Right atrium auricular region (tissue), 2 donors: ENCODE measurements around the gene PRKAG2. TPM values are rescaled to one million over a fixed set of nuclear protein-coding genes. Genes with fewer than 3 reads are reported as not detected.

Experiments
- DNase-seq: peaks from one replicate; pipeline ENCODE4 v3.0.0-alpha.2; 2019; ENCODE audit warnings: low spot score
- H3K27ac ChIP-seq, 2 donors: fragments of 200-600 bp; sonication (generic); 1 replicate in 1 of 2; 2 replicates in 1 of 2; pipeline ENCODE4 v1.5.1; 2016 to 2019
- H3K27me3 ChIP-seq, 2 donors: fragments of 200-600 bp; sonication (generic); one replicate each; pipeline versions ENCODE4 v1.5.1 to v1.6.0; 2017 to 2019
- H3K36me3 ChIP-seq: fragments of 200-600 bp; sonication (generic); one replicate; pipeline ENCODE4 v1.5.1; 2016
- H3K4me1 ChIP-seq, 2 donors: fragments of 200-600 bp; sonication (generic); one replicate each; pipeline versions ENCODE4 v1.5.1 to v1.6.0; 2017 to 2019
- H3K4me3 ChIP-seq, 2 donors: fragments of 200-600 bp; sonication (generic); 1 replicate in 1 of 2; 2 replicates in 1 of 2; pipeline ENCODE4 v1.5.1; 2017 to 2019; ENCODE audit warnings: mild to moderate bottlenecking in 1 of 2, moderate library complexity in 1 of 2
- H3K9me3 ChIP-seq, 2 donors: fragments of 200-600 bp; sonication (generic); one replicate each; pipeline ENCODE4 v1.5.1; 2019
- total RNA-seq, 2 donors: library from RNA; depleted of rRNA; stranded (reverse); fragments of >200 nt; gene quantifications; one replicate each; pipeline ENCODE4 v1.1.0, GENCODE V29; 2016
- TF ChIP-seq, protein P1 (sequence below), 2 donors: fragments of 200-600 bp; sonication (generic); IDR thresholded peaks; one replicate each; pipeline ENCODE4 v1.5.1; 2019; ENCODE audit warnings: antibody characterized with exemption in 2 of 2

Gene PRKAG2
- total RNA-seq, 2 donors from 2014 or later = 133 to 177 TPM

DNA sequence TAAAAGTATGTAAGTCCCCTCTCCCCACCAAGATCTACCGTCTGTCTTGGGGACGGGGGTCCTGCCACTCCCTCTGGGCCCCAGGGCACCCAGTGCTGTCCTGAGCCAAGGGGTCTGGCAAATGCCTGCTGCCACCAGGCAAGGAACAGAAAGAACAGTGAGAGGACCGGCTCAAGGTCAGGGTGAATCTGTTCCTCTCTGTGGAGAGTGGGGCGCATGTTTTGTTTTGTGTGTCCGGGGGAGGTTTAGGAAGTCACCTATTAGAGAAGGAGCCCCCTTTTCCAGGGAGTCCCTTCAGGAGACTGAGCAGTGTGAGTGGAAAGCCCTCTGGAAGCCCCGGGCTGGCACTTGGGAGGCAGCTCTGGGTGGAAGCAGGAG lies 198.7 kb downstream of the PRKAG2 start:
- TF ChIP-seq, protein P1, sequence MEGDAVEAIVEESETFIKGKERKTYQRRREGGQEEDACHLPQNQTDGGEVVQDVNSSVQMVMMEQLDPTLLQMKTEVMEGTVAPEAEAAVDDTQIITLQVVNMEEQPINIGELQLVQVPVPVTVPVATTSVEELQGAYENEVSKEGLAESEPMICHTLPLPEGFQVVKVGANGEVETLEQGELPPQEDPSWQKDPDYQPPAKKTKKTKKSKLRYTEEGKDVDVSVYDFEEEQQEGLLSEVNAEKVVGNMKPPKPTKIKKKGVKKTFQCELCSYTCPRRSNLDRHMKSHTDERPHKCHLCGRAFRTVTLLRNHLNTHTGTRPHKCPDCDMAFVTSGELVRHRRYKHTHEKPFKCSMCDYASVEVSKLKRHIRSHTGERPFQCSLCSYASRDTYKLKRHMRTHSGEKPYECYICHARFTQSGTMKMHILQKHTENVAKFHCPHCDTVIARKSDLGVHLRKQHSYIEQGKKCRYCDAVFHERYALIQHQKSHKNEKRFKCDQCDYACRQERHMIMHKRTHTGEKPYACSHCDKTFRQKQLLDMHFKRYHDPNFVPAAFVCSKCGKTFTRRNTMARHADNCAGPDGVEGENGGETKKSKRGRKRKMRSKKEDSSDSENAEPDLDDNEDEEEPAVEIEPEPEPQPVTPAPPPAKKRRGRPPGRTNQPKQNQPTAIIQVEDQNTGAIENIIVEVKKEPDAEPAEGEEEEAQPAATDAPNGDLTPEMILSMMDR (IDR thresholded peaks at IDR 0.05) = no peak
- H3K27me3 ChIP-seq = no peaks in the 10 kb centered on the region
- no peak overlapping the region for H3K4me3 ChIP-seq
- H3K4me1 ChIP-seq = peaks cover 0 to 65% of the 10 kb centered on the region in 2 donors
- H3K27ac ChIP-seq = peak overlapping the region; percentile 74 to 78
- DNase-seq = no peak
- no peaks in the 10 kb centered on the region for H3K9me3 ChIP-seq
- peaks cover 14% of the 10 kb centered on the region for H3K36me3 ChIP-seq

DNA sequence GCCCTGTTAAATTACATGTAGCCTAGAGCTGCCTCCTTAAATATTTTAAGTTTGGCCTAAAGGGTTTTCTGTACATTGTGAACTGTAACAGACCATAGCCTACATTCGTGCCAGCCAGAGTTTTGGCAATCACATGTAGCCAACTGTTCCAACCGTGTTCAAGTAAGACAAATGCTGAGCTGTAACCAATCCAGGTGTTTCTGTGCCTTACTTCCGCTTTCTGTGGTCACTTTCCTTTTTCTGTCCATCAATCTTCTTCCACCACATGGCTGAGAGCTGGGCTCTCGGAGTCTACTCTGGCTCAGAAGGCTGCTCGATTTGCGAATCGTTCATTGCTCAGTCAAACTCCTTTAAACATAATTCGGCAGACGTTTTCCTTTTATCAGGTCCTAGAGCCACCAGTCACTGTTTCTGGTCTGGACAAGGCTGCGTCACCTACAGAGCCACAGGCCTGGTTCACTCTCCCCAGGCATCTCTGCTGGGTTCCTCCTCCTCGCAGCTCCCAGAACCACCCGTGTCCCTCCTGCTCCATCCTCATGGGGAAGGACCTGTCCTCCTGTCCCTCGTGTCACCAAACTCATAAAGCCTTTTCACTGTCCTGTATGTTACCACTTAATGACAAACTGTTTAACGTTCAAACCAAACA lies 199.2 kb downstream of the PRKAG2 start:
- peaks cover 0 to 66% of the 10 kb centered on the region in 2 donors for H3K4me1 ChIP-seq
- peak overlapping the region; percentile 74 to 78 for H3K27ac ChIP-seq
- DNase-seq = no peak
- TF ChIP-seq, protein P1 (IDR thresholded peaks at IDR 0.05) = no peak
- H3K27me3 ChIP-seq = no peaks in the 10 kb centered on the region
- no peaks in the 10 kb centered on the region for H3K9me3 ChIP-seq
- H3K4me3 ChIP-seq = no peak overlapping the region
- H3K36me3 ChIP-seq = peaks cover 14% of the 10 kb centered on the region

DNA sequence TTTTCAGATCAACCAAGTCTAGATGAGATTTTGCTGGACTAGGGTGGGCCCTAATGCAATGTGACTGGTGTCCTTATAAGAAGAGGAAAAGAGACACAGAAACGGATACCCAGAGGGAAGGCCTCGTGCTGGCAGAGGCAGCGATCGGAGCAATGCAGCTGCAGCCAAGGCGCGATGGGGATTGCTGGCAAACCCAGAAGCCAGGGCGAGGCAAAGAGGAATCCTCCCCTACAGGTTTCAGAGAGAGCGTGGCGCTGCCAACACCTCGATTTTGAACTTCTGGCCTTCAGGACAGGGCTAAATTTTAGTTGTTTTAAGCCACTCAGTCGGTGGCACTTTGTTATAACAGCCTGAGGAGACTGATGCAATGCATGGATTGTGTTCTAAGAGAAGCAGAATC lies 200.2 kb downstream of the PRKAG2 start:
- peaks cover 14% of the 10 kb centered on the region for H3K36me3 ChIP-seq
- H3K27ac ChIP-seq = peak overlapping the region; percentile 74 to 78
- no peaks in the 10 kb centered on the region for H3K9me3 ChIP-seq
- TF ChIP-seq, protein P1 (IDR thresholded peaks at IDR 0.05) = no peak
- no peak for DNase-seq
- no peak overlapping the region for H3K4me3 ChIP-seq
- peaks cover 0 to 65% of the 10 kb centered on the region in 2 donors for H3K4me1 ChIP-seq
- H3K27me3 ChIP-seq = no peaks in the 10 kb centered on the region

DNA sequence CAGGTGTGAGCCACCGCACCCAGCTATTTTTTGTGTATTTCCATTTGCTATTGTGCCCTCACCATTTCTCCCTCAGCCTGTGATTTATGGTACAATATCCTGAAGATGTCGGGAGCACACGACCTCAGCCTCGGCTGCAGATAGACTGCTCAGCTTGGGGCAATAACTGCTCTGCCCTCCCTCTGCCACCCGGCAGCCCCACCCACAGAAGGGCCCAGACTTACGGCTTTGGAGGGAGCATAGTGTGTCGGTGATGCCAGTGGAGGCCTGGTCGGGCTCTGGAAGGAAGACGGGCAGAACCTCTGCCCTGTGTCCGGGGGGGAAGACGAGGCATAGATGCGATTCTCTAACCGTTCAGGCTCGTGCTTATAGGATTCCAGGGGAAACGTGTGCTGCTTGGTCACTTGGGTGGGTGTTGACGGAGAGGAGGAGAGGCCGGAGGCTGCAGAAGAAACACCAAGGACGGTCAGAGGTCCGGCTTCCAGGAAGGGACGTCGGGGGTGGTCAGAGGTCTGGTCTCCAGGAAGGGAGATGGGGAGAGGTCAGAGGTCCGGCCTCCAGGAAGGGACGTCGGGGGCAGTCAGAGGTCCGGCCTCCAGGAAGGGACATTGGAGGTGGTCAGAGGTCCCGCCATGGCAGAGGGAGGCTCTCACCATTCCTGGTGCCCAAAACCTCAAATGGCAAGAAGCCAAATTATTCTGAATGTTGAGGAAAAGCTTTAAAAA lies 201.6 kb downstream of the PRKAG2 start:
- Histone ChIP-seq H3K4me3 (no peak overlapping the region), H3K36me3 (peaks cover 14% of the 10 kb centered on the region), H3K4me1 (peaks cover 0 to 59% of the 10 kb centered on the region in 2 donors), H3K27me3 (no peaks in the 10 kb centered on the region), H3K27ac (peak overlapping the region in 1 of 2 donors; percentile 81), H3K9me3 (no peaks in the 10 kb centered on the region)
- TF ChIP-seq, protein P1 (IDR thresholded peaks at IDR 0.05) = no peak
- no peak for DNase-seq

DNA sequence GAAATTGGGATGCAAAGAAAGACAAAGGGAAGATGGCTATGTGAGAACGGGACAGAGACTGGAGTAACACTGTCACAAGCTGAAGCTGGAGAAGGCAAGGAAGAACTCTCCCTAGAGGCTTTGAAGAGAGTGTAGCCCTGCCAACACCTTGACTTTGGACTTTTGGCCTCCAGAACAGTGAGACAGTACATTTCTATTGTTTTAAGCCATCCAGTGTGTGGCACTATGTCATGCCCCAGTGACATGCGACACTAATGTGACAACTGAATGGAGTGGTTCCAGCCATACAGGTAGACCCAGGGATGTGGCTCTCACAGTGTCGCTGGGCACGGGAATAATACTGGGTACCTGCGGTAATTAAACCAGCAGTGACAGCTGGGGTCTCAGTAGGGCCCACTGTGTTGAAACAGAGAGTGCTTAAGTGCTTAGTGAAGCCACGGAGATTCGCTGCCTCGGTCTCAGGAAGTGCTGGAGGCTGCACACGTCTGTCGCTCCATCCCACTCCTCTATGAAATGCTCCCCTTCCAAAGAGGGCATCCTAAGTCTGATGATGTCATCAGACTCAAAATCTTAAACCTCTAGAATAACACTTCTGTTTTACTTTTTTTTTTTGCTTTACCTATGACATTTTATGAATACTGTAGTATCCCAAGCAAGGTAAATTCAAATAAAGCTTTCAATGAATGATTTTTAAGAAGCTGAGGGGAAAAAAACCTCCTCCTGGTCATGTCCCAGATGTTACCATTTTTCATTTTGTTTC lies 202.6 kb downstream of the PRKAG2 start:
- Histone ChIP-seq H3K9me3 (no peaks in the 10 kb centered on the region), H3K4me1 (peaks cover 0 to 59% of the 10 kb centered on the region in 2 donors), H3K27ac (peak overlapping the region; percentile 72 to 81), H3K36me3 (peaks cover 14% of the 10 kb centered on the region), H3K4me3 (no peak overlapping the region), H3K27me3 (no peaks in the 10 kb centered on the region)
- TF ChIP-seq, protein P1 (IDR thresholded peaks at IDR 0.05) = no peak
- no peak for DNase-seq
